ENCODE results near the gene RASA2.
A peak's percentile ranks its signal among the peaks of the same experiment; 100 is the strongest.
"Not testable (repeated sequence)": the region's sequence is repeated elsewhere in the genome, so short reads cannot be mapped to it uniquely, and the experiment has no call there.

Gene RASA2

DNA sequence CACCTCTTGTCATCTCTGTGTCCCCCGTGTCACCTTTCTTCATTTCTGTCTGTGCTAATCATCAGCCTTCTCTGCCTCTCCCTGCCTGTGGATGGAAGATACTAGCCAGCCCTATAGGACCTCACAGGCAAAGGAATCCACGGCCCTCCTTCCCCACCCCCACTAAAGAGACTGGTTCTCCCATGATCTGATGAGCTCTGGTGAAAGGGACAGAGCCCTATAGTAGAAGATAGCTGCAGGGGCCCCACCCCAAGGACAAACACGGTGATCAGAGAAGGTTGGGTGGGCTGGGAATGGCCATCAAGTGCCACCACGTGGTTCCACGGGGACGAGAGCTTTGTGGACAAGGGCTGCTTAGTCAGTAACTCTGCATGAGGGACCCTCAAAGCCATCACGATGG lies 27.8 kb upstream of the RASA2 start:
- no peak for DNase-seq

DNA sequence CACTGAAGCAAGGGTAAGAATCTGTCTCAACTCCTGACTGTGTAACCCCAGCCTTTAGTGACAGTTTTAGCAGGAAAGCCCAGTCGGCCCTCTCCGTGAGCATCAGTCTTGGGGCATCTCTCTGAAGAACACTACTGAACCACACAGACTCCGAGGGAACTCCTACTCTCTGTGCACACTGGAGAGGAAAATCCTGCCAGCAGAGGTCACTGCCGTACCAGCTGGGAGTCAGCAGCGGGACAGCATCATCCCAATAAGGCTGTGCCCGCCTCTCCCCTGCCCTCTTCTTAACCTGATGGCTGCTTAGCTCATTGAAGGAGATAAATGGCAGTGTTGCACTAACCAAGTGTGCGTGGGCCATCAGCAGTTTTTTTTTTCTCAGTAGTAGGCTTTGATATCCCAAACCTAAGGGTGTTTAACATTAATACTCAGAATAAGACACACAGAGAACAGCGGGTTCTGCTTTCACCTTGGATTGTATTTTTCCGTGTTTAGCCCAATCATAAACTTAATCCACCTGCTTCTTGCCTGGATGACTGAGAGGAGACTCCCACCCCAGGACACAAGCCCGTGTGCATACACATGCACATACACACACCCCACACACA lies 26.6 kb upstream of the RASA2 start:
- DNase-seq: peak; percentile 84 to 89

DNA sequence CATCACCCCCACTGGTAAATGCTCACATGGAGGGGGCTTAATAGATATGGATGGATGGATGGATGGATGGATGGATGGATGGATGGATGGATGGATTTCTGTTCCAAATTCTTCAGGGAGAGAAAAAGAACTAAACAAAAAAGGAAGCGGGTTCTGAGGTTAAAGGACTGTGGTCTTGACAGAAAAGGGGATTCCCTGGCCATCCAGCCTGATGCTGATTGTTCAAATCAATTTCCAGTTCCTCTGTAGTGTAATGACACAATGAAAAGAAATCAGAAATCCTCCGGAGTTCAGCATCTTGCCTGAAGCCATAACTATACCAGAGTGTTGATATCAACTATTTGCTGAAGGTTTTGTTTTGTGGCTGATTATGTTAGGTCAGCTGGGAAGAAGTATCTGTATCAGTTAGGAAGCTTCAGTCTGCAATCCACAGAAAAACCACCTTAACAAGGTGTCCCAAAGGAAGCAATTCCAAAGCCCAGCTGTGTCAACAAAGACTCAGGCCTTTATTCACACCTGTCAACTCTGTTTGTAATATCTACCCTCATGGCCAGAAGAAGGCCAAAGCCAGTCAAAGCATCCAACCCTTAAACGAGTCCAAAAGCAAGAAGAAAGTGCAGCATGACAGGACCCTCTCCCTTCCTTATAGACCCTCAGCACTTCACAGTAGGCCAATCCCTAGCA lies 24.5 kb upstream of the RASA2 start:
- peak; percentile 17 to 67 for DNase-seq

DNA sequence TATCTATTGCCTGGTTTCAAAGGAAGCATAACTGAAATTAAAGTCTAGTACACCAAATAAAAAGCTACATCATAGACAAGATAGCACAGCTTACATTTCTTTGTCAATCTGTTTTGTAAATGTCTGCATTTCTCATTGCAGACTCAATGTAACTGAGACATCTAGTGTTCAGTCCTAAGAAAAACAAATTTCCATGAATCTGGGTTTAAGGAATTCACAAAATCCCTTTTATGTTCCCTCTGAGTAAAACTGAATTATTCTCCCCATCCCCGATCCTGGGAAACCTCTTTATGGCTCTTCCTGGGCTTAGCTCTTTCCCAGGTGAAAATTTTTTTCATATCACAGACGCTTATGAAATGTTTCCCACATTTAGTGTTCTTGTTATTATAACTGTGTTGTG lies 21.6 kb upstream of the RASA2 start:
- peak in 1 of 2 experiments; percentile 24 for DNase-seq

DNA sequence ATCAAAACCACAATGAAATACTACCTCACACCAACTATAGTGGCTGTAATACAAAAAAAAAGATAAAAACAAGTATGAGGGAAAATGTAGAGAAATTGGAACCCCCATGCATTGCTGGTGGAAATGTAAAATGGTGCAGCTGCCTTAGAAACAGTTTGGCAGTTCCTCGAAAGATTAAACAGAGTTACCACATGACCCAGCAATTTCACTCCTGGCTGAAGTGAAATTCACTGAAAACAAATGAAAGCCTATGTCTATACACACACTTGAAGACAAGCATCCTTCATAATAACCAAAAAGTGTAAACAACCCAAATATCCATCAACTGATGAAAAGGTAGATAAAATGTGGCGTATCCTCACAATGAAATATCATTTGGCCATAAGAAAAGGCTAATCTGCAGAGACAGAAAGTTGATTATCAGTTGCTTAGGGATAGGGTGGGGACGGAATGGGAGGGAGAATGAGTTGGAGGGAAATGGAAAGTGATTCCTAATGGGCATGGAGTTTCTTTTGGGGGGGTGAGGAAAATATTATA lies 20.1 kb upstream of the RASA2 start:
- DNase-seq: no peak

DNA sequence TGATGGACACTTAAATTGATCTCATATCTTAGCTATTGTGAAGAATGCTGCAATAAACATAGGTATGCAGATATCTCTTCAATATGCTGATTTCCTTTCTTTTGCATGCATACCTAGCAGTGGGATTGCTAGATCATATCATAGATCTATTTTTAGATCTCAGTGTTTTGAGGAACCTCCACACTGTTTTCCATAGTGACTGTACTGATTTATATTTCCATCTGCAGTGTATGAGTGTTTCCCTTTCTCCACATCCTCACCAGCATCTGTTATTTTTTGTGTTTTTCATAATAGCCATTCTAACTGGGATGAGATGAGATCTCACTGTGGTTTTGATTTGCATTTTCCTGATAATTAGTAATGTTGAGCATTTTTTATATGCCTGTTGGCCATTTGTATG lies 17.1 kb upstream of the RASA2 start:
- DNase-seq: no peak

DNA sequence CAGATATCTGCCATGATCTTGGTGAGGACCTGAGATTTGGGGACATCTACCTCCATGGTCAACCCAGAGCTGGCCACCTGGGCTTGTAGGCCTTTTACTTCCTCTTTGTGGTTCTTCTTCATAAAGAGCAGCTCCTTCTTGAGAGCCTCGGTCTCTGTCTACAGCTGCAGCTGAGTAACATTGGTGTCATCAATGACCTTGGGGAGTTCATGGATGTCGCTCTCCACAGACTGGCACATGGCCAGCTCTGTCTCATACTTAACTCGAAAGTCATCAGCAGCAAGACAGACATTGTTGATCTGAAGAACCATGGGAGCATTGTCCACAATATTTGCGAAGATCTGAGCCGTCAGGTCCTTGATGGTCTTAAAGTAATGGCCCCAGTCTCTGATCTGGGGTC lies 15.7 kb upstream of the RASA2 start:
- DNase-seq: no peak

DNA sequence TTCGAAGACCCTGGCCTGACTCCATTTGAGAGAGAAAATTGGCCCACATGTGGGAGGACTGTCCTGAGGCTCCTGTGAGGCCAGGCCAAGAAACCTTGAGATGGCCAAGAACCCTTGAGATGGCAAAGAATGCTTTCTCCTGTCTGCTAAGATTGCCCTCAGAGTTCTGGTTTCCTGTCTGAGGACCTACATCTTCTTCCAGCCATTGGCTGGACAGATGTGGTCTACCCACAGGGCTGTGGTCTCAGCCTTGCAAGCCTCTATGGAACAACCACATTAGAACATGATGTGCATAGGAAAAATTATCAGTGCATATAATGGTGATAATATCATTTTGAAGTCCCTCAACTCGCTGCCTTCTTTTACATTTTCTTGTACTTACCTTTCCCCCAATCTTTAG lies 10.8 kb upstream of the RASA2 start:
- no peak for DNase-seq

DNA sequence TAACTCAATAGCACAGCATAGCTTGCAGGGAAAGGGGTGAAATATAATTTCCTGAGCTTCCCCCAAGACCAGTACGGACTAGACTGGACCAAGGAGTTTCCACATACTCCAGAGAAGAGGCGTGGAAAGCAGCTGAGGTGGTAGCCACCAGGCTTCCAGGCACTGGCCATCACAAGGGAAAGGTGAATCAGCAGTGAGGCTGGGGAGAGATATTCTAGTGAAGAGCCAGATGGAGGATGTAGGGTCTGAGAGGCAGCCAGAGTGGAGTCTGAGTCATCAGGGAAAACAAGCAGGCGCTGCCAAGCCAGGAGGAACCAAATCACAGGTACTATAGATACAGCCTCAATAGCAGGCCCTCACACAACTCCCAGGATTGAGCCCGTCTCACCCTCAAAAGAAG lies 9.6 kb upstream of the RASA2 start:
- no peak for DNase-seq

DNA sequence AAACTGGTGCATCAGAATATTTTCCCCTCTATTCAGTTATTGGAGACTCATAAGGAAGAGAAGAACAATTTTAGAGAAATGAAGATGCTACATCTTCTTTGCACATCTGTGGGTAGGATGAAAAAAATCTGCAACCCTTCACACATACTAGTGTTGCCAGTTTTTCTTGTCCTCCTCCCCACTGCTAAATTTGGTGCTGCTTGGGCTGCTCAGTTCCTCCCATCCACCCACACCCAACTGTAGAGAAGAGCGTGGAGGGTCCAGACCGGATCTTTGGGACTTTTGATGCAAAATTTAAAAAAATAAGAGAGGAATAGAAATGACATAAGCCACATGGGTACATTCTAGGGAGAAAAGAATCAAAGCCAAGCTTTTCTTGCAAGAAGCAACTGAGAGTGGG lies 8.7 kb upstream of the RASA2 start:
- DNase-seq: no peak

DNA sequence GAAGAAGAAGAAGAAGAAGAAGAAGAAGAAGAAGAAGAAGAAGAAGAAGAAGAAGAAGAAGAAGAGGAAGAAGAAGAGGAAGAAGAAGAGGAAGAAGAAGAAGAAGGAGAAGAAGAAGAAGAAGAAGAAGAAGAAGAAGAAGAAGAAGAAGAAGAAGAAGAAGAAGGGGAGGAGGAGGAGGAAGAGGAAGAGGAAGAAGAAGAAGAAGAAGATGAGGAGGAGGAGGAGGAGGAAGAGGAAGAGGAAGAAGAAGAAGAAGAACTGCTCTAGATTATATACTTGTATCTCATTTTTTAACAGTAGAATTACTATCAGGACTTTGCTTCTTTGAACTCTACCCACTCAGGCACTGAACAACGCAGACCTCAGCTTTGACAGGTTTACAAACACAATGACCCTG lies 8.0 kb upstream of the RASA2 start:
- DNase-seq: not testable (repeated sequence)

DNA sequence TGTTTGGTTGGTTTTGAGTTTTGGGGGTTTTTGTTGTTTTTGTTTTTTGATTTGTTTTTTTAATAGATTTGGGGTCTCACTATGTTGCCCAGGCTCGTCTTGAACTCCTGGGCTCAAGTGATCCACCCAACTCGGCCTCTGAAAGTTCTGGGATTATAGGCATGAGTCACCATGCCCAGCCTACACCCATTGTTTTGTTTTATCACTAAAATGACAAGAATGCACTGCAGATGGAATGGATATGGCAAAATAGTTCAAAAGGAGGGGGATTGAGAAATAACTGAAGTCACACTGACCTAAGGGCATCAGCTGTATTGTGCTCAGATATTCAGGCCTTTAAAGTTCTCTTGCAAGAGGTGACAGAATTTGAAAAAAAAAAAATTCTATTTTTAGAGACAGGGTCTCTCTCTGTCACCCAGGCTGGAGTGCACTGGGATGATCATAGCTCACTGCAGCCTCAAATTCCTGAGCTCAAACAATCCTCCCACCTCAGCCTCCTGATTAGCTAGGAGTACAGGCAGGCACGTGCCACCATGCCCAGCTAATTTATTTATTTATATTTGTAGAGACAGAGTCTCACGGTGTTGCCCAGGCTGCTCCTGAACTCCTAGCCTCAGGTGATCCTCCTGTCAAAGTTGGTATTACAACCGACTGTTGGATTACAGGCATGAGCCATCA lies 4.4 kb upstream of the RASA2 start:
- DNase-seq: no peak

DNA sequence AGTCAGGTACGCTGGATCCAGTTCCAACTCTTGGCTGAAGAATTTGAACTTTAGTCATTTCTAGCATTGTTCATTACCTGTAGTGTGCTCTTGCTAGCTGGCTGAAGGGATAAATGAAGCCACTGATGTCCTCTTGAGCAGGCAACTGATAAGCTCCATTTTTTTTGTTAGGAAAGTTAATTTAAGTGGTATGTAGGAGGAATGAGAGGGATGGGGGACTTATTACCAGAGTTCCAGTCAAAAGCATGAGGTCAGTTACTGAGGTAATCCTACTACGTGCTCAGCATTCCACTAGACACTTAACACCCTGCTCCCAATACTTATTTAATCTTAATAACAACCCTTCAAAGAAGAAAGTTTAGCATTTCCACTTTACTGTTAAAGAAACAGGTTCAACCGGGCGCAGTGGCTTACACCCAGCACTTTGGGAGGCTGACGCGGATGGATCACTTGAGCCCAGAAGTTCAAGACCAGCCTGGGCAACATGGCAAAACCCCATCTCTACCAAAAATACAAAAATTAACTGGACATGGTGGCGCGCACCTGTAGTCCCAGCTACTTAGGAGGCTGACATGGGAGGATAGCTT lies 2.0 kb upstream of the RASA2 start:
- no peak for DNase-seq

DNA sequence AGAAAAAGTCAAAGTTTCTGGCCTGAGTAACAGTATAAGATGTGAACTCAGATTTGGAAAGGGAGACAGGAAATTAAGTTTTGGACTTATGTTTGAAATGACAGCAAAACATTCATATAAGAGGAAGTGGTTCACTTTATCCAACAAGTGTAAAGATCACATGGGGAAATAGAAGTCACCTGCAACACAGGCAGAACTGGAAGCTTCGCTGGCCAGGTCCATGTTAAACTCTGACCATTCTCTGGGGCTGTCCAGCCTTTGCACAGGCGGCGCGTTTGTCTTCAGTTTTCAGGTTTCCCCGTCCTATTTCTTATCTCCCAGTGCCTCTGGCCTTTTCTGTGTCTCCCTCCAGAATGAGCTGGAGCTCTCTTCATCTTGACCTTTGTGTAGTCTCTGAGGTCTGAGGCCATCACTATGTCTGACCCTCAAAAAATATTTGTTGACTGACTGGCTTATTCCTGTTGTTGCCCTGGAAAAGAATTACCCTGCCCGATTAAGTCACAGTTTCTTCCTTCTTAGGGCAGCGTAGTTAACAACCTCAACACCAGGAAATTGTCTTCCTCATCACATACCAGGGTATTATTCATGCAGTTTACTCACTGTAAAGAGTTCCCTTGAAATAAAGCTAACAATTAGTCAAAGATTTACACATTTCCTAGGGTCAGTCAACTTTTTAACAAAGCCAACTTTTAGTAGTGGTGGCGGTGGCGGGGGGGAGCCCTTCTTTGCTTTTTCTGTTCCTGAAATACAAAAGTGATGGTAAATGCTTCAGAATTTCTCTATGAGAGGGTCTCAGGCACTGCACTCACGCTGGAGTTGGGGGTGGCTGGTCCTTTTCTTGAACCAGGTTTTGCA lies 959 bp upstream of the RASA2 start:
- no peak for DNase-seq

DNA sequence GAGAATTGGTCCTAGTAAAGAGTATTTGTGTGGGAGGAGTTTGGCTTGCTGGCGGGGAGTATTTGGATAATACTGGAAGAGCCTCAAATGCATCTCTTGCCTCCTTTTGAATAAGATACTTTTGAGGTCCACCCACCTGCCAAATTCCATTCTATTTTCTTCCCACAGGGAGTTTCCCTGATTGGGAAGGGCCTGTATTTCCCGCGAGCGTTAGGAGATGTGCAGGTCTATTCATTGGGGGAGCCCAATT lies 406 bp upstream of the RASA2 start:
- no peak for DNase-seq

DNA sequence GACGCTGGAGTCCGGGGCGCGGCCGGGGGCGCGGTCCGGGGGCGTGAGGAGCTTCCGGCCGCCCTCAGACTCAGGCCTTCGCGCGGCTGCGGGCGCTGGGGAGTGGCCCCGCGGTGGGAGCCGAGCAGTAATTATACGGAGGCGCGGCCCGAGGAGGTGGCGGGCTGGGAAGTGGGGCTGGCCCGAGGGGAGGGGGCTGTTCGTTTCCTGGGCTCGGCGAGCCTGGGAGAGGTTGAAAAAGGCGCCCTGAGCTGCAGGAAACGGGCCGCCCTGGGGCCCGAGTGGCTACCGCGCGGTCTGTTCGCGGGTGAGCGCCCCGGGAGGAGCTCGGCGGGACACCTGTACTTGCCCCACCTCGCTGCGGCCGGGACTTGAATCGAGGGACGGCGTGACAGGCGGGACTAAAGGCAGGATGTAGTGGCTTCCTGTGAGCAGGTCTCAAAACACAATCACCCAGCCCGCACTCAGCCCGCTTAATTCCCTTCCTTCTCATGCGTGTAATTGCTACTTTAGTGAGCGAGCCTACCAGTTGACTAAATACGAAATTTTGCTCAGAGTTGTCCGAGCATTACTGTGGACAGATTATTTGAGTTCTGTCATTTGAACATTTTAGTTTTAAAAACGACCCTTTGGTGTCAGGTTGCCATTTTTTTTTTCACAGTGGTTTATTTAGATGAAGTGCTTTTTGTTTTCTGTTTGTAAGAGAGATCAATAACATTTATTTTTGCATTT lies 860 bp downstream of the RASA2 start:
- peak; percentile 94 to 95 for DNase-seq

DNA sequence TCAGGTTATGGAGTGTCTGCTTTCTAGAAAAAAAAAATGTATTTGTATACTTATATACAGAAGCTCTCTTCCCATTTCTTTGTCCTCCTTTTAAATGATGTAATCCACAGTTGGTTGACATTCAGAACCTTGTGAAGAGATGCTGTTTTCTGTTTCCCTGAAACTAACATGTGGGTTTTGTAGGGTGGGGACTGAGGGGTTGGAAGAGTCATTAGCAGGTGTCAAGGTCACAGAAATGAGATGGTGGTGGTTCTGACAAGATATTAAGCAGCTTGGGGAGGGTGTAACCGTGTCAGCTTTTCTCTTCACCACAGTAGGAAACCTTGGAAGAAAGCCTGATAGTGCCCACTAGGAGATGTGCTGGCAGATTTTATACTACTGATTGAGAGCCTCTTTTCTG lies 2.4 kb downstream of the RASA2 start:
- no peak for DNase-seq

DNA sequence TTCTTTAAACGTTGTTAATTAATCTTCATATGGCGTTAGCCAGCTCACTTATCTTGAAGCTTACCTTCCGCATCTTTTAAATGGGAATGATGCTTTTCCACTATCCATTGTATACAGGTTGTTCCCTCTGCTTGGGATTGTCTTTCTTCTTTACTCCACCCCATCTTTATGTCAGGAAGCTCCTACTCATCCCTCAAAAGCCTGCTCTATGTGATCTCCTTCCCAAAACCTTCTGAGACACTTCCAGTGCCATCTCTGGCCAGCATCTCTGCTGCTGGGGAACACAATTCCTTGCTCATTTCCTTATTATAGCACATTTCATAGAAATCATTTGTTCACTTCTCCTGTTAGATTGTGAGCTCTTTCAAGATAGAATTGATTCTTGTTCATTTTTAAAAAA lies 4.3 kb downstream of the RASA2 start:
- DNase-seq: no peak

DNA sequence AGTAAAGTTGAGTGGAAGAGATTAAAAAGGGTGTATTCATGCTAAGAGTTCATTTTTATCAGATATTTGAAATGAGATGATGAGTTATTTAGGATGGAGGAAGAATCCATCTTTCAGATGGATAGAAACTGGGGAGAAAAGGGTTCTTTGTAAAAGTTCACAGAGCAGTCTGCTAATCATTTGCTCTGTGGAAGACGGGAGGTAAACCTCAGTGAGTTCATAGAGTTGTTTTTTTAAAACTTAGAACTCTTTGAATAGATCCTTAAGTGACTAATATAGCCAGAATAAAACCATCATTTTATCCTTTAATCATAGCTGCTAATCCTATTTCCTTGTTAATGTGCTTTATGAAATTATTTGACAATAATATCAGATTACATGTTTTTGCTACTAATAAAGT lies 5.1 kb downstream of the RASA2 start:
- no peak for DNase-seq

DNA sequence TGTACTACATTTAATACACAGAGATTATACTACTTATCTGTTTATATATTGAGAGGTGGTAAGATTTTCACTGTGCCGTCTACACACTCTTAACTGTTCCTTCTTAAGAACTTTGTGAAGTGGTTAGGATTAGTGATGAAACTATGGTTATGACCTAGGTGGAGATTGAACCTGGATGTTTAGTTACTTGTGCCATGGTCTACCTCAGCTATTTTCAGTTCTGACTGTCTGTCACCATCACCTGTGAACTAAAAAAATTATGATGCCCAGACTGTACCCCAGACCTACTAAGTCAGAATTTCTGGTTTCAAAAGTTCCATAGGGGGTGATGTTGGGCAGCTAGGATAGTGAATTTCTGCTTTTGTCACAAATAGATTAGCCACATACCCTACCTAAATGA lies 6.4 kb downstream of the RASA2 start:
- no peak for DNase-seq

DNA sequence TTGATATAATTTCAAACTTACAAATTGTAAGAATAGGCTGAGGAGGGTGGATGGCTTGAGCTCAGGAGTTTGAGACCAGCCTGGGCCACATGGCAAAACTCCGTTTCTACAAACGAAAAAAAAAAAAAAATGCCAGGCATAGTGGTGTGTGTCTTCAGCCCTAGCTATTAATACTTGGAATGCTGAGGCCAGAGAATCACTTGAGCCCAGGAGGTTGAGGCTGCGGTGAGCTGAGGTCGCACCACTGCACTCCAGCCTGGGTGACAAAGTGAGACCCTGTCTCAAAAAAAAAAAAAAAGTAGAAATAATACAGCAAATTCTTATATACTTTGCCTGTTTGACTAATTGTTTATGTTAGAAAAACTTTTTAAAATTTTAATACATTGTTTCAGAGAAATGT lies 10.8 kb downstream of the RASA2 start:
- DNase-seq: not testable (repeated sequence)

DNA sequence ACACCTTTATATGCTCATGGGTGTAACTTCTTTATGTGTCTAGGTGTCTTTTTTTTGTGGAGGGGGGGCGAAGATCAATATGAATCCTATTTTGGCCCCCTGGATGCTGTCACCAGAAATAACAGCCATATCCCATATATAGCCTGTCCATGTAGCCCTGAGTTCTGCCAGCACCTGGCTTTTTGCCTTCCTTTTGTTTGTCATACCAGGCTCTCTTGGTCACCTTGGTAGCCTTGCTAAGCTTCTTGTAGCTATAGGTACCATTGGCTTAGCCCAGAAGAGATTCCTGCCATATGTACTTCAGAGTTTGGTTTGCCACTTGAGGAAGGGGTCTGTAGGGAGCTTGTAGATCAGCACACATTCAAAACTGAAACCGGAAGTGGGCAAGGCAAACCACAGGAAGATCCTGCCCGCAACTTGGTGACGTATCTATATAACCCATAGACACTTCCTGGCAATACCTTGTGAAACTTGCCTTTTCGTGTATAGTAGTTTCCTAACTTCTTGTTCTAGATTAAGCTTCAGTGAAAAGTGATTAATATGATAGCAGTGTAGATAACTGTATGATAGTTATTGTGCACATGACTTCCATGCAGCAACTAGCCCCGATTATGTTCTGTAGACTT lies 11.9 kb downstream of the RASA2 start:
- DNase-seq: no peak
